PC-3 (cell line): ENCODE data around the gene HHATL.

Experiments used
- EZH2 ChIP-seq: fragments of 300-600 bp; sonication (generic); IDR thresholded peaks from one replicate; pipeline ENCODE4 v1.6.1; 2017; ENCODE audit warnings: antibody characterized with exemption, mild to moderate bottlenecking, low read length; ENCODE audit not compliant: unreplicated experiment
- EZH2phosphoT487 ChIP-seq: fragments of 300-600 bp; sonication (generic); IDR thresholded peaks from 2 replicates; pipeline ENCODE4 v1.6.1; 2018; ENCODE audit warnings: mild to moderate bottlenecking, antibody characterized with exemption, low read length, borderline replicate concordance
- TF ChIP-seq, protein P1 (sequence below): fragments of 300-600 bp; sonication (generic); conservative IDR thresholded peaks from 2 replicates; pipeline ENCODE4 v1.5.1; 2017; ENCODE audit warnings: antibody characterized with exemption, low read depth, mild to moderate bottlenecking, low read length

DNA sequence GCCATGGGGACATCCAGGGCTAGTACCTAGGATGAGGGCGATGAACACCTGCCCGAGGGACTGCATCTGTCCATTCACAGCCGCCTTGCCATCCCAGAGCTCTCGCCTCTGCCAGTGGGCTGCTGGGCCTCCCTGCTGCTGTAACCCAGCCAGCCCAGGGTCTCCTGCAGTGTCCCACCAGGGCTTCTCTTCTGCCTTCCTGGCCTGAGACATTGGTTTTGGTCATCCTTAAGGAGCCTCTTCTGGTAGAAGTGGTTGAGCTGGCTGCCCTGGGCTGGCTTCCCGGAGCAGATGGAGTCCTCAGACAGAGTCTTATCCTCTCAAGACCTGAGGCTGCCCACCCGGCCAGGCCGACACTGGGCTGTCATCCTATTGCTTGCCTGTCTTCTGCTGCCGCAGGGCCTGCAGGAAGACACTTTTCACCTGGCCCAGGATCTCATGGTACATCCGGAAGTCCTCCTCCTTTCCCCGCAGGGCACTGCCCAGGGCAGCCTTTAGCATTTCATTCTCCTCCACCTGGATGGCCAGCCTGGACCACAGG is 6.1 kb upstream of the HHATL start:
- TF ChIP-seq, protein P1, sequence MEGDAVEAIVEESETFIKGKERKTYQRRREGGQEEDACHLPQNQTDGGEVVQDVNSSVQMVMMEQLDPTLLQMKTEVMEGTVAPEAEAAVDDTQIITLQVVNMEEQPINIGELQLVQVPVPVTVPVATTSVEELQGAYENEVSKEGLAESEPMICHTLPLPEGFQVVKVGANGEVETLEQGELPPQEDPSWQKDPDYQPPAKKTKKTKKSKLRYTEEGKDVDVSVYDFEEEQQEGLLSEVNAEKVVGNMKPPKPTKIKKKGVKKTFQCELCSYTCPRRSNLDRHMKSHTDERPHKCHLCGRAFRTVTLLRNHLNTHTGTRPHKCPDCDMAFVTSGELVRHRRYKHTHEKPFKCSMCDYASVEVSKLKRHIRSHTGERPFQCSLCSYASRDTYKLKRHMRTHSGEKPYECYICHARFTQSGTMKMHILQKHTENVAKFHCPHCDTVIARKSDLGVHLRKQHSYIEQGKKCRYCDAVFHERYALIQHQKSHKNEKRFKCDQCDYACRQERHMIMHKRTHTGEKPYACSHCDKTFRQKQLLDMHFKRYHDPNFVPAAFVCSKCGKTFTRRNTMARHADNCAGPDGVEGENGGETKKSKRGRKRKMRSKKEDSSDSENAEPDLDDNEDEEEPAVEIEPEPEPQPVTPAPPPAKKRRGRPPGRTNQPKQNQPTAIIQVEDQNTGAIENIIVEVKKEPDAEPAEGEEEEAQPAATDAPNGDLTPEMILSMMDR, result no peak
- no peak for TF ChIP-seq EZH2
- no peak for TF ChIP-seq EZH2phosphoT487
